ENCODE data around the gene CNTN4.

CNTN4 gene

GRCh38 chr3:2097641-2098191 lies 950 bp upstream of the CNTN4 start:
- Histone ChIP-seq H3K27me3 (ENCODE audit: control insufficient read depth, insufficient read depth, low read length, poor library complexity, severe bottlenecking) (peaks cover 78% of the 10 kb centered on the region), H3K9me3 (ENCODE audit: control insufficient read depth, low read length) (no peaks in the 10 kb centered on the region), H3K27ac (ENCODE audit: insufficient read depth, low read depth, low read length, poor library complexity, severe bottlenecking) (no peak overlapping the region), H3K4me3 (ENCODE audit: insufficient read depth, low read depth, low read length) (peak overlapping the region; percentile 51), H3K36me3 (ENCODE audit: control insufficient read depth, insufficient read depth, low read length) (no peaks in the 10 kb centered on the region), H3K4me1 (ENCODE audit: control insufficient read depth, insufficient read depth, low read length) (no peaks in the 10 kb centered on the region)
- 24 to 27% methylated on average over 18 of the region's 18 CpGs for WGBS, 2 experiments

GRCh38 chr3:2099028-2099671 lies 484 bp downstream of the CNTN4 start:
- H3K27me3 ChIP-seq (ENCODE audit: control insufficient read depth, insufficient read depth, low read length, poor library complexity, severe bottlenecking), result peaks cover 81% of the 10 kb centered on the region
- peak overlapping the region; percentile 51 for H3K4me3 ChIP-seq (ENCODE audit: insufficient read depth, low read depth, low read length)
- no peak overlapping the region for H3K27ac ChIP-seq (ENCODE audit: insufficient read depth, low read depth, low read length, poor library complexity, severe bottlenecking)
- H3K9me3 ChIP-seq (ENCODE audit: control insufficient read depth, low read length), result no peaks in the 10 kb centered on the region
- no peaks in the 10 kb centered on the region for H3K4me1 ChIP-seq (ENCODE audit: control insufficient read depth, insufficient read depth, low read length)
- WGBS, 2 experiments, result 18 to 19% methylated on average over 58 of the region's 58 CpGs
- no peaks in the 10 kb centered on the region for H3K36me3 ChIP-seq (ENCODE audit: control insufficient read depth, insufficient read depth, low read length)

- Histone ChIP-seq H3K9me3 (ENCODE audit: control insufficient read depth, low read length) (no peaks in the 10 kb centered on the region), H3K27me3 (ENCODE audit: control insufficient read depth, insufficient read depth, low read length, poor library complexity, severe bottlenecking) (peaks cover 81% of the 10 kb centered on the region), H3K36me3 (ENCODE audit: control insufficient read depth, insufficient read depth, low read length) (no peaks in the 10 kb centered on the region), H3K27ac (ENCODE audit: insufficient read depth, low read depth, low read length, poor library complexity, severe bottlenecking) (no peak overlapping the region), H3K4me1 (ENCODE audit: control insufficient read depth, insufficient read depth, low read length) (no peaks in the 10 kb centered on the region), H3K4me3 (ENCODE audit: insufficient read depth, low read depth, low read length) (peak overlapping the region; percentile 51)
- 19 to 25% methylated on average over 26 of the region's 26 CpGs for WGBS, 2 experiments
Observed at GRCh38 chr3:2099779-2100191, 1.1 kb downstream of the CNTN4 start.

- H3K4me1 ChIP-seq (ENCODE audit: control insufficient read depth, insufficient read depth, low read length), result no peaks in the 10 kb centered on the region
- H3K36me3 ChIP-seq (ENCODE audit: control insufficient read depth, insufficient read depth, low read length), result no peaks in the 10 kb centered on the region
- peaks cover 16% of the 10 kb centered on the region for H3K27me3 ChIP-seq (ENCODE audit: control insufficient read depth, insufficient read depth, low read length, poor library complexity, severe bottlenecking)
- no peaks in the 10 kb centered on the region for H3K9me3 ChIP-seq (ENCODE audit: control insufficient read depth, low read length)
- H3K4me3 ChIP-seq (ENCODE audit: insufficient read depth, low read depth, low read length), result no peak overlapping the region
- WGBS, 2 experiments, result 68 to 77% methylated on average over 6 of the region's 6 CpGs
- no peak overlapping the region for H3K27ac ChIP-seq (ENCODE audit: insufficient read depth, low read depth, low read length, poor library complexity, severe bottlenecking)
Observed at GRCh38 chr3:2106438-2106837, 7.8 kb downstream of the CNTN4 start.

- H3K4me3 ChIP-seq (ENCODE audit: insufficient read depth, low read depth, low read length), result no peak overlapping the region
- H3K9me3 ChIP-seq (ENCODE audit: control insufficient read depth, low read length), result no peaks in the 10 kb centered on the region
- H3K4me1 ChIP-seq (ENCODE audit: control insufficient read depth, insufficient read depth, low read length), result no peaks in the 10 kb centered on the region
- WGBS, 2 experiments, result 71 to 100% methylated on average over 1 of the region's 2 CpGs
- H3K27ac ChIP-seq (ENCODE audit: insufficient read depth, low read depth, low read length, poor library complexity, severe bottlenecking), result no peak overlapping the region
- H3K27me3 ChIP-seq (ENCODE audit: control insufficient read depth, insufficient read depth, low read length, poor library complexity, severe bottlenecking), result no peaks in the 10 kb centered on the region
- no peaks in the 10 kb centered on the region for H3K36me3 ChIP-seq (ENCODE audit: control insufficient read depth, insufficient read depth, low read length)
Observed at GRCh38 chr3:2110597-2111117, 12.0 kb downstream of the CNTN4 start.

- Histone ChIP-seq H3K27me3 (ENCODE audit: control insufficient read depth, insufficient read depth, low read length, poor library complexity, severe bottlenecking) (no peaks in the 10 kb centered on the region), H3K27ac (ENCODE audit: insufficient read depth, low read depth, low read length, poor library complexity, severe bottlenecking) (no peak overlapping the region), H3K4me3 (ENCODE audit: insufficient read depth, low read depth, low read length) (no peak overlapping the region), H3K9me3 (ENCODE audit: control insufficient read depth, low read length) (no peaks in the 10 kb centered on the region), H3K4me1 (ENCODE audit: control insufficient read depth, insufficient read depth, low read length) (no peaks in the 10 kb centered on the region), H3K36me3 (ENCODE audit: control insufficient read depth, insufficient read depth, low read length) (no peaks in the 10 kb centered on the region)
- WGBS, 2 experiments, result 82 to 86% methylated on average over 3 of the region's 3 CpGs
Observed at GRCh38 chr3:2114617-2115275, 16.1 kb downstream of the CNTN4 start.

- Histone ChIP-seq H3K4me1 (ENCODE audit: control insufficient read depth, insufficient read depth, low read length) (no peaks in the 10 kb centered on the region), H3K36me3 (ENCODE audit: control insufficient read depth, insufficient read depth, low read length) (no peaks in the 10 kb centered on the region), H3K4me3 (ENCODE audit: insufficient read depth, low read depth, low read length) (no peak overlapping the region), H3K9me3 (ENCODE audit: control insufficient read depth, low read length) (no peaks in the 10 kb centered on the region), H3K27me3 (ENCODE audit: control insufficient read depth, insufficient read depth, low read length, poor library complexity, severe bottlenecking) (no peaks in the 10 kb centered on the region), H3K27ac (ENCODE audit: insufficient read depth, low read depth, low read length, poor library complexity, severe bottlenecking) (no peak overlapping the region)
- 64 to 90% methylated on average over 2 of the region's 2 CpGs for WGBS, 2 experiments
Observed at GRCh38 chr3:2130726-2131125, 32.1 kb downstream of the CNTN4 start.

GRCh38 chr3:2133146-2133545 lies 34.5 kb downstream of the CNTN4 start:
- Histone ChIP-seq H3K36me3 (ENCODE audit: control insufficient read depth, insufficient read depth, low read length) (no peaks in the 10 kb centered on the region), H3K27me3 (ENCODE audit: control insufficient read depth, insufficient read depth, low read length, poor library complexity, severe bottlenecking) (no peaks in the 10 kb centered on the region), H3K4me3 (ENCODE audit: insufficient read depth, low read depth, low read length) (no peak overlapping the region), H3K4me1 (ENCODE audit: control insufficient read depth, insufficient read depth, low read length) (no peaks in the 10 kb centered on the region), H3K9me3 (ENCODE audit: control insufficient read depth, low read length) (no peaks in the 10 kb centered on the region), H3K27ac (ENCODE audit: insufficient read depth, low read depth, low read length, poor library complexity, severe bottlenecking) (no peak overlapping the region)

- WGBS, 2 experiments, result 76 to 84% methylated on average over 5 of the region's 5 CpGs
- Histone ChIP-seq H3K4me1 (ENCODE audit: control insufficient read depth, insufficient read depth, low read length) (no peaks in the 10 kb centered on the region), H3K9me3 (ENCODE audit: control insufficient read depth, low read length) (no peaks in the 10 kb centered on the region), H3K4me3 (ENCODE audit: insufficient read depth, low read depth, low read length) (no peak overlapping the region), H3K27ac (ENCODE audit: insufficient read depth, low read depth, low read length, poor library complexity, severe bottlenecking) (no peak overlapping the region), H3K36me3 (ENCODE audit: control insufficient read depth, insufficient read depth, low read length) (no peaks in the 10 kb centered on the region), H3K27me3 (ENCODE audit: control insufficient read depth, insufficient read depth, low read length, poor library complexity, severe bottlenecking) (no peaks in the 10 kb centered on the region)
Observed at GRCh38 chr3:2137651-2138050, 39.0 kb downstream of the CNTN4 start.

- Histone ChIP-seq H3K4me1 (ENCODE audit: control insufficient read depth, insufficient read depth, low read length) (no peaks in the 10 kb centered on the region), H3K36me3 (ENCODE audit: control insufficient read depth, insufficient read depth, low read length) (no peaks in the 10 kb centered on the region), H3K27ac (ENCODE audit: insufficient read depth, low read depth, low read length, poor library complexity, severe bottlenecking) (no peak overlapping the region), H3K9me3 (ENCODE audit: control insufficient read depth, low read length) (no peaks in the 10 kb centered on the region), H3K4me3 (ENCODE audit: insufficient read depth, low read depth, low read length) (no peak overlapping the region), H3K27me3 (ENCODE audit: control insufficient read depth, insufficient read depth, low read length, poor library complexity, severe bottlenecking) (no peaks in the 10 kb centered on the region)
- 75 to 89% methylated on average over 1 of the region's 1 CpG for WGBS, 2 experiments
Observed at GRCh38 chr3:2141482-2141881, 42.8 kb downstream of the CNTN4 start.

Measured in ectodermal cell (in vitro differentiated cells).